DND-41 (cell line): Measurements from ENCODE around the gene BCAP29.

ENCODE experiments used
- CTCF ChIP-seq: IDR thresholded peaks from 2 replicates; pipeline ENCODE4 v1.5.1; 2012; ENCODE audit warnings: borderline replicate concordance, low read length, moderate library complexity, mild to moderate bottlenecking; ENCODE audit not compliant: poor library complexity, severe bottlenecking; ENCODE audit errors: extremely low read depth
- EZH2 ChIP-seq: IDR thresholded peaks from 3 replicates; pipeline ENCODE4 v1.6.1; 2012; ENCODE audit warnings: borderline replicate concordance, low read depth, mild to moderate bottlenecking, moderate library complexity, low read length, inconsistent platforms; ENCODE audit not compliant: severe bottlenecking

- TF ChIP-seq CTCF, result no peak
- TF ChIP-seq EZH2, result no peak
These were observed 63.4 kb downstream of the BCAP29 start for GRCh38 chr7:107643407-107643806.
